COLO668 (cell line): ENCODE data around the gene OCIAD1.
"Not testable (repeated sequence)": the region's sequence is repeated elsewhere in the genome, so short reads cannot be mapped to it uniquely, and the experiment has no call there.

Source experiments
- DNase-seq: peaks from one replicate; lab custom pipeline; 2025; ENCODE audit not compliant: unreplicated experiment; lab: John Stamatoyannopoulos, UW

The OCIAD1 gene

DNA sequence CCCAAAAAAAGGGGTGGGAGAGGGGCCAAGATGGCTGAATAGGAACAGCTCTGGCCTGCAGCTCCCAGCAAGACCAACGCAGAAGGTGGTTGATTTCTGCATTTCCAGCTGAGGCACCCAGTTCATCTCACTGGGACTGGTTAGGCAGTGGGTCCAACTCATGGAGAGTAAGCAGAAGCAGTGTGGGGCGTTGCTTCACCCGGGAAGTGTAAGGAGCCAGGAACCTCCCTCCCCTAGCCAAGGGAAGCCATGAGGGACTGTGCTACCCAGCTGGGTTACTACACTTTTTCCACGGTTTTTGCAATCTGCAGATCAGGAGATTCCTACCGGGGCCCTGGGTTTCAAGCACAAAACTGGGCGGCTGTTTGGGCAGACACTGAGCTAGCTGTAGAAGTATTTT lies 13.9 kb upstream of the OCIAD1 start:
- no peak for DNase-seq

DNA sequence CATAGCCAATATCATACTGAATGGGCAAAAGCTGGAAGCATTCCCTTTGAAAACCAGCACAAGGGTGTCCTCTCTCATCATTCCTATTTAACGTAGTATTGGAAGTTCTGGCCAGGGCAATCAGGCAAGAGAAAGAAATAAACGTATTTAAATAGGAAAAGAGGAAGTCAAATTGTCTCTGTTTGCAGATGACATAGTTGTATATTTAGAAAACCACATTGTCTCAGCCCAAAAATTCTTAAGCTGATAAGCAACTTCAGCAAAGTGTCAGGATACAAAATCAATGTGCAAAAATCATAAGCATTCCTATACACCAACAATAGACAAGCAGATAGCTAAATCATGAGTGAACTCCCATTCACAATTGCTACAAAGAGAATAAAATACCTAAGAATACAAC lies 9.5 kb upstream of the OCIAD1 start:
- not testable (repeated sequence) for DNase-seq

DNA sequence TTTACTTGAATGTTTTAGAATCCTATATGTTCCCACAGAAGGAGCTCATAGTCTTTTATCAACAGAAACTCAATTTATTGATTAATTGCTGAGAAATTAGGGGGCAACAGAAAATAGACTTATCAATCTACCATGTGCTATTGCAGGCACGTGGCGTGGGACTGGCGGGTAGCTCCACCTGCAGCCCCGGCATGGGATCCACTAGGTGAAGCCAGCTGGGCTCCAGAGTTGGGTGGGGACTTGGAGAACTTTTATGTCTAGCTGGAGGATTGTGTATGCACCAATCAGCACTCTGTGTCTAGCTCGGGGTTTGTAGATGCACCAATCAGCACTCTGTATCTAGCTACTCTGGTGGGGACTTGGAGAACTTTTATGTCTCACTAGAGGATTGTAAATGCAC lies 3.3 kb upstream of the OCIAD1 start:
- no peak for DNase-seq

DNA sequence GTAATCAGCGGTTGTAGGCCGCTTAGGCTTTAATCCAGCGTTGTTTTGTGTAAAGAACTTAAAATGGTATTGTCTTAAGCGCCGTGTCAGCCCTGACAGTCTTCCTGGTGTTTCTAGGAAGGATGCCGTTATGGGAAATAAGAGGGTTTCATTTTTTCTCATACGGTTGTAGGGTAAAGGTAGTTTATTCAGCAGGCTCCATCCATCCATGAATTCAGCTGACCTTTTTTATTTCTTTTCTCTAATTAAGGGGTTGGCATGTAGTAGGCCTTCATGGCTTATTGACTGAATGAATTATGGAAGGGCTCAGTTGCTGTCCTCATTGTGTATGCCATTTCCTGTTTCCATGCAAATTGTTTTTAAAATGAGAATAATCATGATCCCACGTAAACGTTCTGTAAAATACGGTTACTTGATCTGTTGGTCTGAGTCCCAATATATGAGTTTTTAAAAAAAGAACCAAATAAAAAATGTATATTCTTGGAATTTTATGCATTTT lies 693 bp downstream of the OCIAD1 start:
- no peak for DNase-seq

DNA sequence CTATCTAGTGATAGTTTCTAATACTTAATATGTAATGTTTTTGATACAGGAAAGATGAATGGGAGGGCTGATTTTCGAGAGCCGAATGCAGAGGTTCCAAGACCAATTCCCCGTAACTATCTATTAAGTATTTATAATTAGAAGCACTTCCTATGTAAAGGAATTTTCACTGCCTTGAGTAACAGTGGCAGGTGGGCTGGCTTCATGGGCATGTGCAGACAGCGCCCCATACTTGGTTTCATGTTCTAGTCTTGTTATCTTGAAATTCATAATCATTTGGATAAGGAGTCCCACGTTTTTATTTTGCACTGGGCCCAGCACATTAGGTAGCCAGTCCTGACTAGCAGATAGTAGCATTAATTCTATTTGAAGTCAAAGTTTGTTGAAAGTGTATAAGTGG lies 1.7 kb downstream of the OCIAD1 start:
- DNase-seq, result no peak

DNA sequence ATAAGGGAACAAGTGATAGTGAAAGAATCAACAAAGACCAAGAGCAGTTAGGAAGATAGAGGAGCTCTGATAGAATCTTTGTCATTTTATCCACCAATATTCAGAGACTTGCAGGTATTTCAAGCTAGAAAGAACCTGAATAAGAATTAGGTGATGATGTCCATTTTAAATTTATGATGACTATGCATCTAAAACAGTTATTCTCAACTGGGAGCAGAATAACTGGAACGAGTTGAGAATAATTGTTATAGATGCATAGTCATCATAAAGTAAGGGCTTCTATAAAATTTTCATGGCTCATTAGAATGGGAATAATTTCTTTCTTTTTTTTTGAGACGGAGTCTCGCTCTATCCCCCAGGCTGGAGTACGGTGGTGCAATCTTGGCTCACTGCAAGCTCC lies 5.8 kb downstream of the OCIAD1 start:
- DNase-seq, result no peak

DNA sequence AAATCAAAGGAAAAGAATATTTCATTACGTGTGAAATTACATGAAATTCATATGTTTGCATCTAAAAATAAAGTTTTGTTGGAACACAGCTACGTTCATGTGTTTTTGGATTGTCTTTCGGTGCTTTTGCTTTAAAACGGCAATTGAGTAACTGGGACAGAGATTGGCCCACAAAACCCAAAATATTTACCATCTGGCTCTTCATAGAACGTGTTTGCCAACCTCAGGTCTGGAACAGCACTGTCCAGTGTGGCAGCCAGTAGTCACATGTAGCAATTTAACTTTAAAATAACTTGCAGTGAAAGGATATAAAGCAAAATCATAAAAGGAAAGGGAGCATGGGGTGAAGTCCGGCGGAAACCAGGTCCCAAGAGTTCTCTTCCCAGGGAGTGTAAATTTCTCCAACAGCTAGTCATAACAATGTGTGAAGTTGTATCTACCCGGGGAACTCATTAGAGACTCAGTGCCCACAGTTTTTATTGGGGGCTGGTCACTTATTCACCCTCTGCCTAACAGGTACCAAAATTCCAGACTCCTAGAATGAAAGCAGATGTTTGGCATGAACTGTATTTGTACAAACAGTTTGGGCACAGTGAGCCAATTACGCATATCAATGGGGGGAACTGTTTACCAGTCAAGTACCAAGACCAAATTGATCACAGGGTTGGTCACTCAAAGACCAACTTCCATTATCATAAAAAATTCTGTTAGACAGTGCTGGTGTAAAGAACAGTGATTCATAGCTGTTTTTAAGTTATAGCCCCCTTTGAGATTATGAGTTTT lies 10.3 kb downstream of the OCIAD1 start:
- DNase-seq, result no peak

DNA sequence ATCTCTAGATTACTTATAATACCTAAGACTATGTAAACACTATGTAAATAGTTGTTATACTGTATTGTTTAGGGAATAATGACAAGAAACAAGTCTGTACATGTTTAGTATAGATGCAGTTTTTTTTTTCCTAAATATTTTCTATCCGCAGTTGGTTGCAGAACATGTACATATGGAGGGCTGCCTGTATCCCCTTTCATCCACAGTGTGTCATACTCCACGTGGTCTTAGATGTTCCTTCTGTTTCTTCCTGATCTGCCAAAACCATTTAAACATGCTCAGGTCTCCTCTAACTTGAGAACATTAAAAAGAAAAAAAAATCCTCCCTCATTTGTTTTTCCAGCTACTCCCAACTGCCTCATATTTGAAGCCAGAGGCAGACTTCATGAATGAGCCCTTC lies 14.0 kb downstream of the OCIAD1 start:
- no peak for DNase-seq

DNA sequence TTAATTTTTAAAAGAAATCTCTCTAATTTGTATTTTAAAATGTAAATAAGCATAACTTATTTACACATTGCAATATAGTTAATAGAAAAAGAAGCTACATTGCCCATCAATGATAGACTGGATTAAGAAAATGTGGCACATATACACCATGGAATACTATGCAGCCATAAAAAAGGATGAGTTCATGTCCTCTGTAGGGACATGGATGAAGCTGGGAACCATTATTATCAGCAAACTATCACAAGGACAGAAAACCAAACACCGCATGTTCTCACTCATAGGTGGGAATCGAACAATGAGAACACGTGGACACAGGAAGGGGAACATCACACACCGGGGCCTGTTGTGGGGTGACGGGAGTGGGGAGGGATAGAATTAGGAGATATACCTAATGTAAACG lies 17.9 kb downstream of the OCIAD1 start:
- not testable (repeated sequence) for DNase-seq

DNA sequence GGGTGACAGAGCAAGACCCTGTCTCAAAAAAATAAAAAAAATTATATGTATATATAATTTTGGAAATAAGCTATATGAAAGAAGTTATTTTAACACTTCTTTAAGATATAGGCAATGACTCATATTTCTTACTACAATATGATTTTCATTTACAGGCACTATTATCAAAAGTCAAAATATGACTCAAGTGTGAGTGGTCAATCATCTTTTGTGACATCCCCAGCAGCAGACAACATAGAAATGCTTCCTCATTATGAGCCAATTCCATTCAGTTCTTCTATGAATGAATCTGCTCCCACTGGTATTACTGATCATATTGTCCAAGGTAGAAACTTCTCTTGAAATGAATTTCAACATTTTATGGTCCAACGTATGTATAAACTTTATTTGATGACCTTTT lies 20.8 kb downstream of the OCIAD1 start:
- DNase-seq, result no peak

DNA sequence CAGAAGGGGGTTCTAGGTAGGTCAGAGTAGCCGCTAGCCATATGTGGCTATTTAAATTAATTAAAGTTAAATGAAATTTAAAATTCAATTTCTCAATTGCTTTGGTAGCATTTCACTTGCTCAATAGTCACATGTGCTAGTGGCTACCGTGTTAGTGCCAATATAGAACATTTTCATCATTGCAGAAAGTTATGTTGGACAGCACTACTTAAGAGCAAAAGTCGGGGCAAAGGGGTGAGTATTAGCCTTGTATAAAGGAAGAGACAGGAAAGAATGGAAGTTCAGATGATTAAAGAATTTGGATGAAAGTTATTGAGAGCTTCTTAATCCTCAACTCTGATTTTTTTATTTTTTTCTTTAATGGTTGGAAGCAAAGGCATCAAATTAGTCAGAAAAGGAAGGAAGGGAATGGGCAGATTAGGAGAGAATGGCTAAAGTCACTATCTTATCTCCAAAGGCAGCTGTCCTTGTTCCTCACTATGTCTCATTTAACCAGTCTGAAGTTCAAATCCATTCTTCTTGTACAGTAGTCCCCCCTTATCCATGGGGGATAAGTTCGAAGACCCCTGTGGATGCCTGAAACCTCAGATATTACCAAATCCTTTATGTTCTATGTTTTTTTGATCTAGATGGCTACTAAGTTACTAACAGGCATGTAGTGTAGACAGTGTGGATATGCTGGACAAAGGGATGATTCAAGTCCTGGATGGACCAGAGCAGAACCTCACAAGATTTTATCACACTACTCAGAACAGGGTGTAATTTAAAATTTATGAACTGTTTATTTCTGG lies 22.9 kb downstream of the OCIAD1 start:
- no peak for DNase-seq

DNA sequence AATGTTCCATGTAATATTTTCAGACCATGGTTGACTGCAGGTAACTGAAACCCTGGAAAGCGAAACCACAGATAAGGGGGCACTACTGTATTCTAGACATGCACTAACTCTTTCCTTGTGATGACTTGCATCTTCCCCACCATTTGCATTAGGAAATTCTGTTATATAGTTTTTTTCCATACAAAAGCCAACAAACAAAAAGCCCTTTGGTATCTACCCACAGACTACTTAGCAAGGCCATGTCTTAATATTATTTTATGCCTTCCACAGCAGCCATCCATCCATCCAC lies 23.5 kb downstream of the OCIAD1 start:
- no peak for DNase-seq

DNA sequence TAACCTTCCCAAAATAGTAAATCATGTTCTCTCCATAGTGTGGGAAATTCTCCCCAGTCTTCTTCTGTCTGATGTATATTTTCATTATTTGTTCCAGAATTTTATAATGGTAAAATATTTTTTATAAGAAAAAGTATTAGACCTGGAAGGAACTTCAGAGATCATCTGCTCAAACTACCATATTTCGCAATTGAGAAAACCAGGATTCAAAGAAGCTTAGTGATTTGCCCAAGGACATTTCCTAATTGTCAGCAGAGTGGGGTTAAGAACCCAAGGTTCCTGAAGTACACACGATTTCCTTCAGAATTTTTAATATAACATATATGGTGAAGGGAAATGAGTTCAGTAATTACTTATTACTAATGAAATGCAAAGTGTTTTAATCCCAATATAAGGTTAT lies 24.1 kb downstream of the OCIAD1 start:
- no peak for DNase-seq

DNA sequence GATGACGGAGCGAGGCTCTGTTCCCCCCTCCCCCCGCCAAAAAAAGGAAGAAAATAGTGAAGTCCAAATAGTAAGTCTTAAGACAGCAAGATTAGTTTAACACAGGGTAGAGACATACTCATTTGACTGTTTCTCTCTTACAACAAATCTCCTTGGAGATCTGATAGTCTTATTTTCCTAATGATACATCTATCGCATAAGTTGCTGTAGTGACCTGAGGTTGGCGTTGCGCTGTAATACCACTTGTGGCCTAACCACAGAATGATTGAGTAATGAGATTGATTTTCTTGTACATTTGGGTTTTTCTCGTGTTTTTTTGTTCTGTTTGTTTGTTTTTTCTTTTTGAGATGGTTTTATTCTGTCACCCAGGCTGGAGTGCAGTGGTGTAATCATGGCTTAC lies 27.2 kb downstream of the OCIAD1 start:
- no peak for DNase-seq

DNA sequence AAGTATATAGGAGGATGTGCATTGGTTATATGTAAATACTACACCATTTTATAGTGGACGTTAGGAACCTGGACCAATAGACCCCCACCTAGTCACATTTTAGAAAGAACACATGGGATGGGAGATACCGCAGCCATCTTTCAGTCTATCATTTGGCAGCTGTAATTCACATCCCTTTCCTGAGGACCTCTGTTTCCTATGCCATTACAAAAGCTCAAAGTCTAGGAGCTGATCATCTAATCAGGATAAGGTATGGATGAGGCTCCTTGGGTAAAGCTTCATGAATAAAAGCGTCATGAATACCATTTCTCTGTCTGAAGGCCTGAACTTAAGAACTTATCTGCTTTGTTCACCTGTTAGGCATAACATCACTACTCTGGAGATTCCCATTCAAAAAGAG lies 31.1 kb downstream of the OCIAD1 start:
- no peak for DNase-seq

DNA sequence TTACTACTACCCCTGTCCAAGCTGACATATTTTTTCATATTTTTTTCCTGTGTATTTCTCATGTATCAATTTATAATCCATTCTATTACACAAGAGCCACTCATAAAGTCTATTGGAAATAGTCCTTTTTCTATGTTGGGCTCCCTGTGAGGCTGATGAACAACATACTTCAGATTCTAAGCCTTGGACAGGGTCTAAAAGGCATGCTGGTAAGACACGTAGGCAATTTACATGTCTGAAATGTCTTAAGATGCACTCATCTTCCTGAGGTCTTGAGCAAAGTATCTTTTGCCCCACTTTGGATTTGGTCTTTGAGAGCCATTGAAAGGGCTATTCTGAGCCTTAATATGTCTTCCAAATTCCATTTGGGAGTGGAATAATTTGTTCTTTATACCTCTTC lies 31.8 kb downstream of the OCIAD1 start:
- DNase-seq, result peak; percentile 2

DNA sequence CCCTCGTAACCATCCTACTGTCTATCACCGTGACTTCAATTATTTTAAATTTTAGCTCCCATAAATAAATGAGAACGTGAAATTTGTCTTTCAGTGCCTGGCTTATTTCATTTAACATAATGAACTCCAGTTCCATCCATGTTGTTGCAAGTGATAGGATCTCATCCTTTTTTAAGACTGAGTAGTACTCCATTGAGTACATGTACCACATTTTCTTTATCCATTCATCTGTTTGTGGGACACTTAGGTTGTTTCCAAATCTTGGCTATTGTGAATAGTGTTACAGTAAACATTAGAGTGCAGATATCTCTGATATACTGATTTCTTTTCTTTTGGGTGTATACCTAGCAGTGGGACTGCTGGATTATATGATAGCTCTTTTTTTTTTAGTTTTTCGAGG lies 32.8 kb downstream of the OCIAD1 start:
- no peak for DNase-seq

DNA sequence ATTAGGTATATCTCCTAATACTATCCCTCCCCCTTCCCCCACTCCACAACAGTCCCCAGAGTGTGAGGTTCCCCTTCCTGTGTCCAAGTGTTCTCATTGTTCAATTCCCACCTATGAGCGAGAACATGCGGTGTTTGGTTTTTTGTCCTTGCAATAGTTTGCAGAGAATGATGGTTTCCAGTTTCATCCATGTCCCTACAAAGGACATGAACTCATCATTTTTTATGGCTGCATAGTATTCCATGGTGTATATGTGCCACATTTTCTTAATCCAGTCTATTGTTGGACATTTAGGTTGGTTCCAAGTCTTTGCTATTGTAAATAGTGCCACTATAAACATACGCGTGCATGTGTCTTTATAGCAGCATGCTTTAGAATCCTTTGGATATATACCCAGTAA lies 33.8 kb downstream of the OCIAD1 start:
- DNase-seq, result not testable (repeated sequence)

DNA sequence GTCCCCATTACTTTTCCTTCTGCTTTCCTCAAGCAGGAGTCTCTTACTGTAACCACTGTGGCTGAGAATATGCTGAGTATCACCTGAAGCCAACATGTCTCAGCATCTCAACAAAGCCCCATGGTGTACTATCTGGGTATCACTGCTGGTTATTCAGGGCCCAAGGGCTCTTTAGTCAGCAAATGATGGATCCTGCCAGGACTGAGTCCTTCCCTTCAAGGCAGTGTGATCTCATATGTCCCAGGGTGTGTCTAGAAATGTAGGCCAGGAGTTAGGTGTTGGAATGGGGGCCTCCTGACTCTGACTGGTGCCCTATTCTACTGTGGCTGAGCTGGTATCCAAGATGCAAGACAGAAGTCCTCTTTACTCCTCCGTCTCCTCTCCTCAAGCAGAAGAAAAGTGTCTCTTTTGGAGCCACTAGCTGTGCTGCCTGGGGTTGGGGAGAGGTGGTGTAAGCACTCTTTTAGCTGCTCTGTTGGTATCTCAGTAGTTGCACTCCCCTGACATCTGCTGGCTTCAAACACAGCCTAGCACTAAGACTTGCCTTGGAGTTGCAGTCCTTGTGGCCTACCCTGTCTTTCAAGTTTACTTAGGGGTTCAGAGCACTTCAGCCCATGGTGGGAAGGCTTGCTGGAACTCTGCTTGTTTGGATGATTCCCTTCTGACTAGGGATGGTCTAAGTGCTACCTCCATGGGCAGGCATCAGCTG lies 47.1 kb downstream of the OCIAD1 start:
- DNase-seq, result no peak

DNA sequence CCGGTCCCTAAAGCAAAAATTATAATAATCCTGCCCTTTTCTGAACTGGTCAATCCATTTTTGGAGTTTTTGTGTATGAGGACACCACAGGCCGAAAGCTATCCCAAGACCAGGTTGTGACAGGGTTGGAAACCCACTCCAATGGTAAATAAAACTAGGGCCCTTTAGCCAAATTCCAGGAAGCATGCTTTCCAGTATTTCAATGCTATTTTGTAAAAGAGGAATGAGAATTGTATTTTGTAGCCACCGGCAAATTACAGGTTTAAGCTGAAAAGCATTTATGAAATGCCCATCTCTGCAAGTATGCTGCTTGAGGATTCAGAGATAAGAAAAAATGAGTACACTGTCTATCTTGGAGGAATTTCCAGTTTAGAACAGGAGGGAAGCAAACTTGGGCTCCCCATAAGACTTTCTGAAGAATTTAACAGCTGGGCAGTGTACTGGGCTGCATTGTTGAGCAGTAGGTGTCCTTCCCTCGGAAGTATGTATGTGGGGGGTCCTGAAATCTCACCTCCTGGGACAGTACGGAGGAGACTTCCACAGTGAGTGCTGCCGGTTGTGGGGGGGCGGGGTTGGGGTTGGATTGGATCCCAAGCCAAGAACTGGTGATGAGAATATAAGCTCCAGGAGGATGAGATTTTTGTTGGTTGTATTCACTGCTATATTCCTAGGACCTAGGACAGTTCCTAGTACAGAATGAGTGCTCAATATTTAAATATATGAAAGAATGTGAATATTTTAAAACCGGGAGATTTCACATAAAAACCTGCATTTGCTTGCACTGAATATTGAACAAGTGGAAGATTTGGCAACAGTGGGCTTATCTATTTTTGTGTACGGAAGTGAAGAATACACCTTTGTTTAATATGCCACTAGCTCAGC lies 48.9 kb downstream of the OCIAD1 start:
- DNase-seq, result no peak

DNA sequence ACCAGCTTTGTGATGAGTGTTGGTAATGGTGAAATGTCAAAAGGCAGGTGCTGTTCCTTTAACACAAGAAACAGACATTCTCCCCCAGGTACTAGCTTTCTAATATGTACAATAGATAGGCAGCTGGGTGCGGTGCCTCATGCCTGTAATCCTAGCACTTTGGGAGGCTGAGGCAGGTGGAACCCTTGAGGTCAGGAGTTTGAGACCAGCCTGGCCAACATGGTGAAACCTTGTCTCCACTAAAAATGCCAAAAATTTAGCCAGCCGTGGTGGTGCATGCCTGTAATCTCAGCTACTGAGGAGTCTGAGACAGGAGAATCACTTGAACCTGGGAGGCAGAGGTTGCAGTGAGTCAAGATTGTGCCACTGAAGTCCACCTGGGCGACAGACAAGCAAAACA lies 50.8 kb downstream of the OCIAD1 start:
- DNase-seq, result not testable (repeated sequence)
